Skin of body (tissue), 2 donors: ENCODE data around the gene ADAM19. TPM values are rescaled to one million over a fixed set of nuclear protein-coding genes. Genes with fewer than 3 reads are reported as not detected.

Source experiments
- DNase-seq: peaks from one replicate; lab custom pipeline; 2025; lab: John Stamatoyannopoulos, UW
- total RNA-seq: library from RNA; depleted of rRNA; stranded (reverse); fragments of >200 nt; gene quantifications from one replicate; pipeline ENCODE4 v1.2.3, GENCODE V29; 2014

Gene ADAM19
- total RNA-seq, 1 donor from 2014 or later: 5.9 TPM

DNA sequence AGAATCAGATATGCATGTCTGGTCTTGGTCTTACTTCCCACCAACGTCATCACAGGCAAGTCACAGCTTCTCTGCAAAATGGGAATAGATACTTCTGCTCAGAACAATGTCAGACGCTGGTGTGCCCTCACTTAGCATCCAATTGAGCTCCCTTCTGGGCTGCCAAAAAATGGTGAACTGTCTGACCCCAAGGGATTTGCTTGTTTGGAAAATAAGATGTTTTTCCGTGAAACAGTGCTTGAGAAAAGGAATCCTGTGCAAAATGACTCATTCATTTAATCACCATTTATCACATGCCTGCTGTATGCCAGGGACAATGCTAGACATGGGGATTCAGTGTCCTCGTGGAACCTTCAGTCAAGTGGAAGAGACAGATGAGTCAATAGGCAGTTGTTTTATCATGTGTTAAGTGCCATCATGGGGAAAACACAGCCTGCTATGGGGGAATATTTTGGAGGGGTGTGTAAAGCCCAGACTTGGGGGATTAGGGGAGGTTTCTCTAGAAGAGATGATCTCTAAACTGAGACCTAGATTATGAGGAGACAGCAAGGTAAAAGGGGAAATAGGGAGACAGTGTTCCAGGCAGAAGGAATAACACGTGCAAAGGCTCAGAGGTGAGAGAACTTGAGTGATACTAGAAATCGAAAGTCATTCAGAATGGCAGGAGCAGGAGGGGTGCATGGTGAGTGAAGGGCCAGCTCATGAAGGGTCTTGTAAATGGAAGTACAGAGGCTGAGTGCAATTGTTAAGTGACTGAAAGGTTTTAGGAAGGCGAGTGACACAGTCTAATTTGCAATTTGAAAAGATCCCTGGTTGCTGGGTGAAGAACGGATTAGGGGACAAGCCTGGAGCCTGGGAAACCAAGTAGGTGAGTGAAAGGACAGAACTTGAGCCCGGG, 111.7 kb downstream of the ADAM19 start:
- DNase-seq: no peak

DNA sequence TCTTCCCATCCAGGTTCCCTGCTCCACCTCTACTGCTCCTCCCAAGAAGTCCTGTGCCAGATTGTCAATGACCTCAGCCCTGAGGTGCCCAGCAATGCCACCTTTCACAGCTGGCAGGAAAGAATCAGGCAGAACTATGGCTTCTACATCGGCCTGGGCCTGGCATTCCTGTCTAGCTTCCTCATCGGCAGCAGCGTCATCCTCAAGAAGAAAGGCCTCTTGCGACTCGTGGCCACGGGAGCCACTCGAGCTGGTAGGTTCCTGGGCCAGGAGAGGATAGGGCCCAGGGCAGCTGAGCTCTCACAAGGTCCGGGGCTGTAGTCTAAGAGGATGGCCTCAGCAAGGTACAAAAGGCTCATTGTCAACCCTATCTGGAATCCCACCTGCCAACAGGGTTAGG, 112.5 kb downstream of the ADAM19 start:
- no peak for DNase-seq

DNA sequence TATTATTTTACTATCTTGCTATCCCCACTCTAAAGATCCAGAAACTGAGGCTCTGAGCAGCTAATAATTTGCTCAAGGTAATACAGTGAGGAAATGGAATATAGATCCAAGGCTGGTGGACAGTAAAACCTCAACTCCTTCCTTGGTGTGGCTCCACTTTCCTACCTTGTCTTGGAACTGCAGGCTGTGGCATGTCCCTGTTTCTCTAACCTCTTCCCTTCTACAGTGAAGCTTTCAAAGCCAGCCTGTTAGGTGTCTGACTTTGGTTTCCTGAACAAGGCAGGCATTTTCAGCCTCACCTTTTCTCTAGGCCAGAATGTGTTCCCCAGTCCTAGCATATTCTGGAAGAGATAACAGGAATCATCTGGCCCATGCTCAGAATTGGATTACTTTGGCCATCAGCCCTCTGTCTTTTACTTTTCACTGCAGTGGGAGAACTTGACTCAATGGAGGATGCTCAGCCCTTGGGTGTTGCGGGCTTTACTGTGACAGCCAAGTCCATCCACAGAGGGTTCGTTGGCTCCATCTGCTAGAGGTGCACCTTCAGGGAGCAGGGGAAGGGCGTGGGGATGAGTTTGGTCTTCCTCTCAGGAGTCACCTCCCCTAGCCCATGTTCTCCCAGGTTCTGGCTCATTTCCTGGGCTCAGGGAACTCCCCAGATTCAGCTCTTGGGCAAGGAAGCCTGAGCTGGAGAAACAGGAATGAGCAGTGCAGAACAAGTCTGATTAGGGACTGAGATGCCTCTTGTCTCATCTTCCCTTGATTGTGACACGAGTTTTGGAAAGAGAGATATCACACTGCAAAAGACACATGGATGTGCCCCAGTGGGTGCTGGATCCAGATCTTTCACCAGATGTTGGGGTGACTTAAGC, 114.4 kb downstream of the ADAM19 start:
- no peak for DNase-seq

DNA sequence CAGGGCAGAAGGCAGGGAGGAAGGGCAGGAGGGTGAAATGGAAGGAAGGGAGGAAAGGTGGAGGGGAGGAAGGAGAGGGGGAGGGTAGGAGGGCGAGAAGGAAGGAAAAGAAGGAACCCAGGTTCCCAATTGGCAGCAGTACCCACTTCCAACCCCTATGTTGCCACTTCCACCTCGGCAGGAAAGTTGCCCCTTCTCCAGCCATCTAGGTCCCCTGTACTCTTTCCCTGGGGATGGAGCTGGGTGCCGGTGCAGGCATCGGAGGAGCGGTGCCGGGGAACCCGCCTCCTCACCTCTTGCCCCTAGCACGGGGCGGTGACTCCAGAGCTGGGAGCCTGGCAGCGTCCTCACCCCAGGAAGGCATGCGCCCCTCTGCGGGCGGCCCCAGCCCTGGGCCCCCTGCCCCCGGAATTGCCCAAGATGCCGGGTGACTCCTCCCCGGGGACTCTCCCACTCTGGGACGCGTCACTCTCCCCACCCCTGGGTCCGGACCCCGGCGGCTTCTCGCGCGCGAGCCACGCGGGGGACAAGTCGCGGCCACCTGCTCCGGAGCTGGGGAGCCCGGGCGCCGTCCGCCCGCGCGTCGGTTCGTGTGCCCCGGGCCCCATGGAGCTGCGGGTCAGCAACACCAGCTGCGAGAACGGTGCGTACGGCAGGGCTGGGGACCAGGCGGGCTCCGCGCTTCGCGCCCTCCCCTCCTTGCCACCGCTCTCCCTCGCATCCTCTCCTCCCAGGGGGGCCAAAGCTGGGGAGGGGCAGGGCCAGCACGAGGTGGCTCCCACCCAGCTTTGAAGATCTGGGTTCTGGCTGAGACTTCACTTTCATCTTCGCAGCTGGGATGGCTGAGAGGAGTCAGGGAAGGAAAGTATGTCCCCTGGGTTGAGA, 115.6 kb downstream of the ADAM19 start, which contains the start of gene NIPAL4:
Gene NIPAL4 (plus strand): TSS at position 499 of the 885 bp plus-strand sequence. CDS start 108 bp downstream, at position 607.
- DNase-seq: no peak

DNA sequence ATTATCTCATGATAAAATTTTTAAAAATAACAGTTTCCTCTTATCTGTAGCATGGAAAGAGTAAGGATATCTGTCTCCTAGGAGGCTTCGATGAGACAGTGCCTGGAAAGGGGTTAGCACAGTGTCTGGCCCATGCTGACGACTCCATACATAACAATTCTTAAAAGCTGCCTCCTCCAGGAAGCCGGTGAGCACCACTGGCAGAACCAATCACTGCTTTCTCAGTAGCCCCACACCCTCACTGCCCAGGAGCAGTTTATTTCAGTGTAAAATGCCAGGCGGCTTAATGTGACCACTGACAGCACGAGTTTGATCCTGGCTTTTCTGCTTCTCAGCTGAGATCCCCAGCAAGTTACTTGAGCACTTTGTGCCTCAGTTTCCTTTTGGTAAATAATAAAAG, 116.7 kb downstream of the ADAM19 start:
- no peak for DNase-seq

DNA sequence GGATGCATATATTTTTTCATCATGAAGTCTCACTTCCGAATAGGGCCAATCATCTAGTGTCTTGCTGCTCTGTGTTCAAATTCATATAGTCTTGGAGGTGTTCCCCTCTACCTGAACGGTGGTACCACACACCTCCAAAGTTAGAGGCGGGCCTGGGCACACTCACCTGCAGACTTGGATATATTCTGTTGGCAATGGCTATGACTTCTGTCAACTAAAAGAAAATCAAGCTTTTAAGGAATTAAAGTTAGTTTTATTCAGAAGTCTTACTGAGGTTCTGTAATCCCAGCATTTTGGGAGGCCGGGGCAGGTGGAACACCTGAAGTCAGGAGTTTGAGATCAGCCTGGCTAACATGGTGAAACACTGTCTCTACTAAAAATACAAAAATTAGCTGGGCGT, 118.2 kb downstream of the ADAM19 start:
- no peak for DNase-seq

DNA sequence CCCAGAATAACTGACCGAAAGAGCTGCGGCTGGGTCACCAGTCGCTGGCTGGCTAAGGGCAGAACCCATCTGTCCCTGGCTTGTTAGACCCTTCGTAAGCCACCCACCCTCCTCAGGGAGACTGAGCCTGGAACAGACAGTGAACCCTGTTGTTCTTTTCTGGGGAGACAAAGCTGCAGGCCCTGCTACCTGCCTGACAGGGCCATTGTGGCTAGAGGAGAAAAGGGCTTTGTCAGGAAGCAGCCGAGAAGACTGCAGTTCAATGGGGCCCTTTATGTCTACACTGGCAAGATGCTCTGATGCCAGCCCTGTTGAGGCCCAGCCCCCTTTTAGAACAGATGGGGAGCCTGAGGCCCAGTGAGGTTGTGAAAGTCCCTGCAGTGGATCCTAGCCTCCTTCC, 119.3 kb downstream of the ADAM19 start:
- no peak for DNase-seq

DNA sequence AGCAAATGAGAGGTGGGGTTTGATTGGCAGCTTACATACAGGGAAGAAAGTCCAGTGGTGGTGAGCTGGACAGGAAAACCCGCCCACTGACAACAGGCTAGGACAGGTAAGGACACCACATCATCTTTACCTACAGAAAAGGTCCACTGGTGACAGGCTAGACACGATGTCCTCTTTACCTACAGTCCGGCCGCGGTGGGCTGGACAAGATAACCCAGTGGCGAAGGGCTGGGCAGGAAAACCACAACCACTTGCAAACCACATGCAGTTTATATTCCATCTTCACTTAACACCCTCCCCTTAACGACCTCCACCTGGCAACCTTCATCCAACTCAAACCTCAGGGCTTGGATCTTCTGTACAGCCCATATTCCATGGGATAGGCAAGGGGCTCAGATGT, 120.5 kb downstream of the ADAM19 start:
- DNase-seq: no peak

DNA sequence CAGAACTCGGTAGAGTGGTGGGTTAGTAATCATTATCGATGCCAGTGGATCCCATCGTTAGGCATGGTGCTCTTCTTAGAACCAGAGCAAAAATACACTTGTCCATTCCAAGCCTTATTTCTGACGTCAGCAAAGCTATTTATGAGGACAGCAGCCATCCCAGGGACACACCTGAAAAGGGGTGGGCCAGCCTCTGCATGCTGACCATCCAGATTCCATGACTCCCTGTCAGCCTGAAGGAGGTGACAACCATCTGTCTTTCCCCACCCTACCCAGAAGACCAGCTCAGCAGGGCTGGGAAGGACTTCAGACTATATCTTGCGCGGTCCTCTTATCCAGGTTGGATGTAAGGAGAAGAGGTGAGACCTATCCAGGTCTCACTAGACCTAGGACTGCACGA, 121.3 kb downstream of the ADAM19 start:
- DNase-seq: no peak

DNA sequence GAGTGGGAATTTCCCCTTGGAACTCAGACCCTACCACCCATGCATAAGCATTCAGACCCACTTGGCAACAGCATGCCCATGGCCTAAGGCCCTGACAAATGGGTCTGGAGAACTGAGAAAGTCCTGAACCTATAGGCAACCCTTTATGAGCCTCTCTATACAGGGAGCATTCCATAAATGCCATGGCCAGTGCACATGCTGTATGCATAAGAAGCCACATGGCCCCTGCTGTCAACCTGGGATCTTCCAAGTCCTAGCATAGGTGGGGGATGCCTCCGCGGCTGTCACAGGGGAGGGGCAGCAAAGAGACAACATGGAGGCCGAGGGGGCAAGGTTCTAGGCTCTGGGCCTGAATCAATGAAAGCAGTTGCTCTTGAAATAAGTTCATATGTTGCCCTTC, 123.8 kb downstream of the ADAM19 start:
- DNase-seq: no peak

DNA sequence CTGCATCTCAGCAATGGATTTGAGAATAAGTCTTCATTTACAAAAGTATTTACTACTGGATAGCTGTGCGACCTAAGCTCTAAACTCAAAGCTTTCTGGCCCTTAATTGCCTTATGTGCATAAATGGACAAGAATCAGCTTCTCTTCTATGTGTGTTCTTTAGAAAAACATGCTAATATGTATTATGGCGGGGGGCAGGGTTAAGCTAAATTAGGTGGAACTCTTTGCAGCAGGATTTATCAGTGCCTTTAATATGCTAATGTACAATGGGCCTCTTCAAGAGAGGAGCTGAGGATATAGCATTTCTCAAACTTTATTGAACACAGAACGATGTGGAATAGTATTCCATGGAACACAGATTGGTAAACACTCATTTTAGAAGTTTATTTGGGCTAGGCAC, 125.6 kb downstream of the ADAM19 start:
- DNase-seq: no peak

DNA sequence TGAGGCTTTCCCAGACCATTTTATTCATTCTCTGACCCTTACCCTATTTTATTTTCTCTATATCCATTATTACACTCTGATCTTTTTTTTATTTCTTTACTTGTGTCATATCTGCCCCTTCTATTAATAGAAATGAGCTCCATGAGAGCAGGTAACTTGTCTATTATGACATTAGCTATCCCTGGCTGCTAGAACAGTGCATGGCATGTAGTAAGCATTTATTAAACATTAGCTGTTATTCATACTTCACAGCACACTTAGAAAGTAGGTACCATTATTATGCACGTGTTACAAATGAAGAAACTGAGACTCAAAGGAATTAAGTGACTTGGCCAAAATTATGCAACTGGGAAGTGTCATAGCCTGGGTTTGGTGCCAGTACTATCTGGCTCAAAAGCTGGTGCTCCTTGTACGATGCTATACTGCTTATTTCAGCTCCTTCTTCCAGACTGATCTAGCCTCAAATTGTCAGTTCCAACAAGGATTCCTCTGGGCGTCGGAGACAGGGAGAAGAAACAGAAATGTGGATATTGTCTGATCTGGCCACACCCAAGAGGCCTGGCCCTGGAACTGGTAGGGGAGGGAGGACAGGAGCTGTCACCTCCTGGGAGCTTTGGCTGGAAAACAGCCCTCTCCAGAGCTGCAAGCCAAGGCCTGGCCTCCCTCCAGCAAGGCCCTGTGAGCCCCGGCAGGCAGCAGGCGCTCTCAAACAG, 126.4 kb downstream of the ADAM19 start:
- no peak for DNase-seq

DNA sequence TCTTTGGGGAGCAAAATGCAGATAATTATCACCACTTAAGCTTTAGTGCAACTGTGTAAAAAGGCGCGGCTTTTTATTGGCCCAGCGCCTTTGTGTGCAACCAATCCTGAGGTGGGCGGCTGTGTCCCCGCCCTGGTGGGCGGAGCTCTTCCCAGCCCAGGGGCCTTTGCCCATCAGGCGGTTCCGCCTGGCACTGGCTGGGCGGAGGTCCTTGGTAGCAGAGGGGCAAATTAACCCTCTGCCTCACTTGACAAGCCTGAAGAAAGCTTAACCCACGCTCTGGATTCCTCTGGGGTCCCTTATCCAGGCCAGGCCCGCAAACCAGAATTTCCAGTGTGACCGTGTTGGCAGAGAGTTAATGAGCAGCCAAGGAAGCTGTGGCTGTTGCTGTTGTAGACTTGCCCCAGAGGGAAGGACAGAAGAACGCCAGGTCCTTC, 128.4 kb downstream of the ADAM19 start:
- no peak for DNase-seq

DNA sequence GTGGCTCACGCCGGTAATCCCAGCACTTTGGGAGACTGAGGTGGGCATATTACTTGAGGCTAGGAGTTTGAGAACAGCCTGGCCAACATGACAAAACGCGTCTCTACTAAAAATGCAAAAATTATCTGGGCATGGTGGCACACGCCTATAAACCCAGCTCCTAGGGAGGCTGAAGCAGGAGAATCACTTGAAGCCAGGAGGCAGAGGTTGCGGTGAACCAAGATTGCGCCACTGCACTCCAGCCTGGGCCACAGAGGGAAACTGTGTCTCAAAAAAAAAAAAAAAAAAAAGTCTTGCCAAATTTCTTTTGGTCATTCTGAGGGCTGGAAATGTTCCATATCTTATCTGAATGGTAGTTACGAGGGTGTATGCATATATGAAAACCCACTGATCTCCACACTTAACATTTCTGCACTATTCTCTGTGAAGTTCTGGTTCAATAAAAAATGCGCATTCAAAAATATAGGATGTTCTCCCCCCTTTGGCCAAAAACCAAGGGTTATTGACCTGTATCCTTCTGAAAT, 129.1 kb downstream of the ADAM19 start:
- no peak for DNase-seq

DNA sequence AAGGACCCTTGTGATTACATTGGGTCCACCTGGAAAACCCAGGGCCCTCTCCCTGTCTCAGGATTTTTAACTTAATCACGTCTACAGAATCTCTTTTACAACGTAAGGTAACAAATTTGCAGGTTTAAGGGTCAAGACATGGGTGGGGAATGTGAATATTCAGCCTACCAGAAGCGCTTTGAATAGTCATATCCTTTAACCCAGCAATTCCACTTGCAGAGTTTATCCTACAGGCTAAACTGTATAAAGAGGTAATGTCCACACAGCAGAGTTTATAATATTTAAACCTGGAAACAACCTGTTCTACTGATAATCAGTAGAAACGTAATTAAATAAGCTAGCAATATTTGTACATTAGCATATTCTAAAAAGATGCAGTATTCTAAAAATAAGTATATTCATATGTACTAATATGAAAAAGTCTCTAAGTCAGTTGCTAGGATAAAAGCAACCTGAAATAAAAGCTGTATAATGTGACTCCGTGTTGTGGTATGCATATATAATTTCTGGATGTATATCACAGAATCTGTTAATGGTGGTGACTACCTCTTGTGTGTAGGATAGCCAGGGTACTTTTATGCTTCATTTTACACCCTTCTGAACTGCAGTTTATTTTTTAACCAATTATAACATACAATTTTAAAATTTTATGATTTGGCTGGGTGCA, 129.7 kb downstream of the ADAM19 start:
- no peak for DNase-seq

DNA sequence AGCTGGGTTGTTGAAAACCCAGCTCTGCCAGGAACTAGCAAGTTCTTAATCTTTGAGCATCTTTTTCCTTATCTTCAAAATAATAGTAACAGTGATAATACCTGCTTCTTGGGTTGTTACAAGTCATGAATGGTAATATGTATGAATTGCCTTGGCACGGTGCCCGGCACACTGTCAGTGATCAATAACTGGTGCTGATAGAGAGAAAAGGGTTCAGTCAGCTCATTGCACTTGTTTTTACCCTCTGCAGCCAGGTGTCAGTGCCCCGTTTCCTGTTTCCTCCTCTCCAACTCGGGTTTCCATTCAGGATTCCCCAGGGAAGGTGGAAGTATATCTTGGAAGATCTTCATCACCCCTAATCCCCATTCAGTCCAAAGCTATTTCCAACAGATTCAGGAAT, 131.4 kb downstream of the ADAM19 start:
- DNase-seq: no peak

DNA sequence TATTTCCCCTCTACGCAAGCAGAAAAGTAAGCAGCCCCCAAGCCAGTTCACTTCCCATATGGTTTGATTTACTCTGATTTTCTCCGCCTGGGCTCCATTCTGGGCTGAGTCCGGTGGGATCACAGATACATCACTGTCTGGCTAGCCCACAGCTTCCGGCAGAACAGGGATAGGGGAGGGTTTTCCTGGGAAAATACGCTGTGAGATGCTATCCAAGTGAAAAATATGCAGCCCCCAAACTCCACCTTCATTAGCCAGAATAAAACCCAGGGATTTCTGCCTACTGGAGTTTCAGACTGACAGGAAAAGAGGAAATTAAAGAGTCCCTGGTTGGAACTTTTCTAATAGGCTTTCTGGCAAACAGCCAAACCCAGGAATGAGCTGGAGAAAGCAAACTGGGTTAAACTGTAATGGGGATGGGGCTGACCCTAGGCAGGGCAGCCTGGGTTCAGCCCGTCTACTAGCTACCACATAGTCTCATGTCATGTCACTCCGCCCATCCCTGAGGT, 132.5 kb downstream of the ADAM19 start:
- DNase-seq: peak; percentile 56

DNA sequence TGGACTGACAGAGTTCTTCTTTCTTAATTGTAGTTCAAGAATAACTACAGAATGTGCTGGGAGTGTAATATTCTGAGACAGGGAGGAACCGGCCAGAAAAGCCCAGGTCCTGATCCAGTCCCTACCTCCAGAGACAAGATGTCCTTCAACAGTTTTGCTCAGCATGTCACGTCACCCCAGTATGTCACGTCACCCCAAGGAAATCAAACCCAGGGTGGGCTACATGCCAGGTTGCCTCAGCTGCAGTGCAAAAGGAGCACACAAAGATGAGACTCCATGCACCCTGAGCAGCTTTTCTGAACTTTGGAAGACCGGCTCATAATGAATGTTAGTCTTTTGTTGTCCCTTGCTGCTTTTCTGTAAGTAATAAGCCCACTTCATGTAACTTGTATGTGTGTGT, 141.5 kb downstream of the ADAM19 start:
- no peak for DNase-seq

DNA sequence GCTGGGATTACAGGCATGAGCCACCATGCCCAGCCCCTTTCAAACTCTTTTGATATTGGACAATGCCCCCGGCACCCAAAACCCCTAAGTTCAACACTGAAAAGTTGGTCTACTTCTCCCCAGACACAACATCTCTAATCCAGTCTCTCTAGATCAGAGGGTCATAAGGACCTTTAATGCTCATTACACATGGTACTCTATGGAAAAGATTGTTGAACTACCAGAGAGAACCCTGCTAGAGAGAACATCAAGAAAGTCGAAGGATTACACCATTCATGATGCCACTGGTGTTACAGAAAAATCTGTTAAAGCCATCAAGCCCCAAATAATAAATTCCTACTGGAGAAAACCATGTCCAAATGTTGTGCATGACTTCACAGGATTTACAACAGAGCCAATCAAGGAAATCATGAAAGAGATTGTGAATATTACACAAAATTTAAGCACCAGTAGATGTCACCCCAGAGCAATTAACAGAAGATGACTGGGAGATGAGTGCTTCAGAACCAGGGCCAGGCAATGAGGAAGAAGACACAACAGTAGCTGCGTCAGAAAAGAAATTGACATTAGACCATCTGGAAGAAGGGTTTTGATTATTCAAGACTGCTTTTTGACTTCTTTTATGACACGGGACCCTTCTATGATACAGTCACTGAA, 143.9 kb downstream of the ADAM19 start:
- peak; percentile 37 for DNase-seq
